ENCODE data around the gene PRKAG3. TPM values are rescaled to one million over a fixed set of nuclear protein-coding genes. Genes with fewer than 3 reads are reported as not detected.

PRKAG3 gene
- total RNA-seq, 1 experiment from 2014 or later = not detected

- no TSS peak for BruUV-seq (replicated peaks)
- Histone ChIP-seq H3K9me3 (ENCODE audit: low read depth, low read length, poor library complexity, severe bottlenecking) (no peaks in the 10 kb centered on the region), H3K4me1 (ENCODE audit: insufficient read depth, low read length, poor library complexity, severe bottlenecking) (peaks cover 4% of the 10 kb centered on the region), H3K27ac (ENCODE audit: low read depth, low read length, poor library complexity, severe bottlenecking) (no peak overlapping the region), H3K36me3 (ENCODE audit: insufficient read depth, low read length, poor library complexity, severe bottlenecking) (no peaks in the 10 kb centered on the region), H3K4me3 (ENCODE audit: low read depth, low read length, poor library complexity, severe bottlenecking) (no peak overlapping the region), H3K27me3 (replicated peaks; ENCODE audit: insufficient read depth, low read depth, low read length, poor library complexity) (no peaks in the 10 kb centered on the region)
- TF ChIP-seq CTCF (conservative IDR thresholded peaks at IDR 0.05; ENCODE audit: low read depth, low read length) (no peak), EZH2 (IDR thresholded peaks at IDR 0.05; ENCODE audit: borderline replicate concordance, low read depth, low read length, poor library complexity, severe bottlenecking) (no peak)
- ChIA-PET POLR2A (ENCODE audit: low non-redundant PET) (no interaction called here), CTCF (no interaction called here)
- intact Hi-C loops (cut with micrococcal nuclease; ENCODE audit: unreplicated experiment) = no loop called here
- no peak for DNase-seq (ENCODE audit: low spot score)
Observed at GRCh38 chr2:218811382-218811781, 20.2 kb downstream of the PRKAG3 start.

- Histone ChIP-seq H3K9me3 (ENCODE audit: low read depth, low read length, poor library complexity, severe bottlenecking) (no peaks in the 10 kb centered on the region), H3K27me3 (replicated peaks; ENCODE audit: insufficient read depth, low read depth, low read length, poor library complexity) (no peaks in the 10 kb centered on the region), H3K4me3 (ENCODE audit: low read depth, low read length, poor library complexity, severe bottlenecking) (no peak overlapping the region), H3K27ac (ENCODE audit: low read depth, low read length, poor library complexity, severe bottlenecking) (no peak overlapping the region), H3K4me1 (ENCODE audit: insufficient read depth, low read length, poor library complexity, severe bottlenecking) (peaks cover 14% of the 10 kb centered on the region), H3K36me3 (ENCODE audit: insufficient read depth, low read length, poor library complexity, severe bottlenecking) (no peaks in the 10 kb centered on the region)
- BruUV-seq (replicated peaks) = no TSS peak
- CTCF ChIA-PET = no interaction called here
- intact Hi-C loops (cut with micrococcal nuclease; ENCODE audit: unreplicated experiment) = no loop called here
- POLR2A ChIA-PET (ENCODE audit: low non-redundant PET) = no interaction called here
- no peak for TF ChIP-seq CTCF (conservative IDR thresholded peaks at IDR 0.05; ENCODE audit: low read depth, low read length)
- no peak for TF ChIP-seq EZH2 (IDR thresholded peaks at IDR 0.05; ENCODE audit: borderline replicate concordance, low read depth, low read length, poor library complexity, severe bottlenecking)
- DNase-seq (ENCODE audit: low spot score) = peak; percentile 25
Observed at GRCh38 chr2:218810256-218810655, 21.3 kb downstream of the PRKAG3 start.

GRCh38 chr2:218809515-218809914 lies 22.1 kb downstream of the PRKAG3 start:
- BruUV-seq (replicated peaks) = no TSS peak
- ChIA-PET POLR2A (ENCODE audit: low non-redundant PET) (no interaction called here), CTCF (no interaction called here)
- Histone ChIP-seq H3K36me3 (ENCODE audit: insufficient read depth, low read length, poor library complexity, severe bottlenecking) (no peaks in the 10 kb centered on the region), H3K9me3 (ENCODE audit: low read depth, low read length, poor library complexity, severe bottlenecking) (peaks cover 2% of the 10 kb centered on the region), H3K4me3 (ENCODE audit: low read depth, low read length, poor library complexity, severe bottlenecking) (no peak overlapping the region), H3K27me3 (replicated peaks; ENCODE audit: insufficient read depth, low read depth, low read length, poor library complexity) (no peaks in the 10 kb centered on the region), H3K4me1 (ENCODE audit: insufficient read depth, low read length, poor library complexity, severe bottlenecking) (peaks cover 15% of the 10 kb centered on the region), H3K27ac (ENCODE audit: low read depth, low read length, poor library complexity, severe bottlenecking) (no peak overlapping the region)
- TF ChIP-seq EZH2 (IDR thresholded peaks at IDR 0.05; ENCODE audit: borderline replicate concordance, low read depth, low read length, poor library complexity, severe bottlenecking) (no peak), CTCF (conservative IDR thresholded peaks at IDR 0.05; ENCODE audit: low read depth, low read length) (no peak)
- no peak for DNase-seq (ENCODE audit: low spot score)
- intact Hi-C loops (cut with micrococcal nuclease; ENCODE audit: unreplicated experiment) = no loop called here
